ENCODE results near the gene IFT122.

- no peak for TF ChIP-seq CTCF (IDR thresholded peaks at IDR 0.05)
- TF ChIP-seq POLR2A (IDR thresholded peaks at IDR 0.05), result no peak
These were observed 8.3 kb downstream of the IFT122 start for GRCh38 chr3:129448186-129448895.
